Stimulated activated CD4-positive, alpha-beta T cell treated with anti-CD3 and anti-CD28 coated beads, Interleukin-12 subunit alpha, Interleukin-12 subunit beta, amount 100 ng/mL, for 4 hours (primary cell): Measurements from ENCODE around the gene ADORA1.

Source experiments
- DNase-seq: peaks from one replicate; pipeline ENCODE4 v3.0.0-alpha.2; 2020

ADORA1 gene

DNA sequence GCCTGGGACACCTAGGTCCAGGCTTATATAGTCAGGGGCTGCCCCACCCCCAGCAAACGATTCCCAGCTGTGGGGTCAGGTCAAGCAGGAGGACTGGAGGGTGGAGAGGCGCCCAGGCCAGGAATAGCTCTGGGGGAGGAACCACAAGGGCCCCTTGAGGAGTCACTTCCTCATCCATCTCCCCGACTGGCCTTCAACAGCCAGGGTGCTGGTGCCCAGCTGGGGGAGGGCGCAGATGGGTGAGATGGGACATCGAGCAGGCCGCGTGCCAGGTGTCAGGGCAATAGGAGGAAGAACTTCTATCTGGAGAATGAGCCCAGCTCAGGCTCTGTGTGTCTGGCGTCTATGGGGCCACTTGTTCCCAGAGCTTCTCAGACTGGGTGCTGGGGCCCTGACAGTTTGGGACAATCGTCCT lies 48.3 kb downstream of the ADORA1 start:
- no peak for DNase-seq

DNA sequence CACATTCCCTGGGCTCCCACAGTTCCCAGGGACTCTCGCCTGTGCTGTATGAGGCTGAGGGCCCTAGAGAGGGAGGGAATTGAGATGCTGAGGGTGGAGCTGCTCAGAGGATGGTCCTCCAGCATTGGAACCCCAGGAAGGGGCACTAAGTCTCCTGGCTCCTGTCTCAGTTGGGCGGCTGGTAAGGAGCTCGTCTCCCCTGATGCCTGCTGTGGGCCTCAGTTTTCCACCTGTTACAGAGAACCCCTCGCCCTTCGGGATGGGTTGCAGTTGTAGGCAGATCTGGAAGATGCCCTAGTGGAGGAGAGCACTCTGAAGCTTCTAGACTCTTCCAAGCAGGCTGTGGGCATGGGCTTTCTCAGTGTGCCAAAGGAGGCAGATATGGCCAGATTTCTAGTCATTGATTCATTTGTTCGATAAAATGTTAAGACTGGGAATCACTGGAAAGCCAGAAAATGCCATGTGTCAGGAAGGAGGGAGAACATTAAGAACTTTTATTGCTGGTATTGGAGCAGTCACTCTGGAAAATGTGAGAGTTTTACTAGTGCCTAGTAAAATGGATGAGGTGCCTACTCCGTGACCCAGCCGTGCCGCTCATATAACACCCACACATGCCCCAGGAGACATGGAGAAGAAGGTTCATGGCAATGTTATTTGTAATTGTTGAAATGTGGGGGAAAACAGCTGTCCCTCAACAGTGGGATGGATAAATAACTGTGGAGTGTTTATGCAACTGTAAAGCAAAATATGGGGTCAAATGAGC lies 48.9 kb downstream of the ADORA1 start:
- DNase-seq, result no peak

GRCh38 chr1:203177036-203177405 lies 49.5 kb downstream of the ADORA1 start:
- no peak for DNase-seq

- no peak for DNase-seq
Observed at GRCh38 chr1:203177470-203178039, 50.0 kb downstream of the ADORA1 start.

- DNase-seq, result no peak
Observed at GRCh38 chr1:203178083-203178482, 50.6 kb downstream of the ADORA1 start.

DNA sequence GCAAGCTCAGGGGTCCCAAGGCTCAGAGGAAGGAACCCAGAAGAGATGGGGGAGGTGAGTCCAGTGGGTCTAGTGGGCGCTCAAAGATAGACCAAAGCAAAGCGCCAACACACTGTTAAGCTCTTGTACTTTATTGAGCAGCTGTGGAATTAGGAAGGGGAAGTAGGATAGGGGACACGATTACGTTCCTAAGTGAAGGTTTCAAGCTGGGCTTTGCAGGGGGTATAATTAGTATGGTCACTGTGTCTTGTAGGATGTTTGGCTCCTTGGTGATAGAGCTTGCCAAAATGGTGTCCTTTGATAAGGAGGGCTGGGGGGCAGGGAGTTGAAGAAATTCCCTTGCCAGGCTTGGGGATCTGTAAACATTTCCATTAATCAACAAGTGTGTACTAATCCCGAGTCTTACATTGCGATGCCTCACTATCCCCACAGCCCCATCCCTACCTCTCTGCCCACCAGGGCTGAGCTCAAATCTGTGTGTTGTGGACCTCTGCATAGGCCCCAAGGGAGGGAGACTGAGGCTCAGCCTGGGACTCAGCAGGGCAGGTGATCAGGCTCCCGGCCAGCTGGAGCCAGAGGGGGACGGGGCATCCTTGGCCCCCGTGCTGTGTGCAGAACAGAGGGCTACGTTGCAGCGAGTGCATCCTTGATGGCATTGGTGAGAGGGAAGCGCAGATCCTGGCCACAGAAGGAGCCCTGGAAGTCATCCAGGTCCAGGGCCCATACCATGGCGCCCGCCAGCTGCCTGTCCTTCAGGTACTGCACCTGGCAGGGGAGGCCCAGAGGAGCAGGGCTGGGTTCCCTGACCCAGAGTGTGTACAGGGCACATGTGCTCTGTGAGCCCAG lies 51.5 kb downstream of the ADORA1 start:
- DNase-seq, result no peak

GRCh38 chr1:203179667-203180005 lies 52.1 kb downstream of the ADORA1 start:
- DNase-seq, result no peak

DNA sequence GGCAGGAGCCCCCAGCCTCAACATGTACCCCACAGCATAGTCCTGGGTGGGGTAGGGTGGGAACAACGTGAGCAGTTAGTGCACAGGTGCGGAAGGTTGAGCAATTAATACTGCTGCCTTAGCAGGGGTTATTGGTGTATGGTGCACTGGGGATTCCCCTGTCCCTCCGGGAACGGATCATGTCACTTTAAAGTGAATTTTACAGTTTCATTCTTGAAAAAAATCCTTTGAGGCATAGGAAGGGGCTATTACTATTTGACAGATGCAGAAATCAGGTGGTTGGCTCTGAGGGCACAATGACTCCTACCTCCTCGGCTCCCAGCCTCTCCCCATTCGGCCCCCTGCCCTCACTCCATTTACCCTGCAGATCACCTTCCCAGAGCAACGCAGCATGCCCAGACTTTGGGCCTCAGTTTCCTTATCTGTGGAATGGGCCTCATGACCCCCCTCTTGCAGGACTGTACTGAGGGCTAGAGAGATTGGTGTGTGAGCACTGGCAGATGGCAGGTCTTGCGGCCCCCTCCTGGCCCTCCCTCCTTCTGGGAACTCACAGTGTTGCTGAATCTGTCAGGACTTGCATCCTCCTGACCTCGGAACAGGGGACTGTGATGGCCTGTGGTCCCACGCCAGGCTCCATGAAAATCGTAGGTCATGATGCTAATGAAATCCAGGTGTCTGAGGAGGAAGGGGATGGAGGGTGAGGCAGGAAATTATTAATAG lies 53.2 kb downstream of the ADORA1 start:
- no peak for DNase-seq

GRCh38 chr1:203181586-203182386 lies 54.3 kb downstream of the ADORA1 start:
- DNase-seq, result no peak

- no peak for DNase-seq
Observed at GRCh38 chr1:203182387-203182953, 54.9 kb downstream of the ADORA1 start.

DNA sequence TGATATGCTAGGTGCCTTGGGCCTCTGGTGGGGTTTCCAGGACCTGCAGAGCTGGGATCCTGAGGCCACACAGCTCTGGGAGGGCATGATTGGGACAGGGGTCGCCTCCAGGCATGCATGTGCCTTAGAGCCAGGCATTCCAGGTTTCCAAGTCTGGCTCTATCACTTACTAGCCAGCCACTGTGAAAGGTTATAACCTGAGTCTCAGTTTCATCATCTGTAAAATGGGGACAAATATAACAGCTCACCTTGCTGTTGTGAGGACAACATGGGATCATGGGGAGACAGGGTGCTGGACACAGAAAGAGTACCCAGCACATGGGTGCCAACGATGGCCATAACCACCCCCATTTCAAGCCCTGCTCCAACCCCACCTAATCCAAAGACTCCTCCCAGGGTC lies 56.3 kb downstream of the ADORA1 start:
- DNase-seq, result no peak

- DNase-seq, result no peak
Observed at GRCh38 chr1:203184467-203184866, 56.9 kb downstream of the ADORA1 start.

- no peak for DNase-seq
Observed at GRCh38 chr1:203185061-203185461, 57.5 kb downstream of the ADORA1 start.

DNA sequence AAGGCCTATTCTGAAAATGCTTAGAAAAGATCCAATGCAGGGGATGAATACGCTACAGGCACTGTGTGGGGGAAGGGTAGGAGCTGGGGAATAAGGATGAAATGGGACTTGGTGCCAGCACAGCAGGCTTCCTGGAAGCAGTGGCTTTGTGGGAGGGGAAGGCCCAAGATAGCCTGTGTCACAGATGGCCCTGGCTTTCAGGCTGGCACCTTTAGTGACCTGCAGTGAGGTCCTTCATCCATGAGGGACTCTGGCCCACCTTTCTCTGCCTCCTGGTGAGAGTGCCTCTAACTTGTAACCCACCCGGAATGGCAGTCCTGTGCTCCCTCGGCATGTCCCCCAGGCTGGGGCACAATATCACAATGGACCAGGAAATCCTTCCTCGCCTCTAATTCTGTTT lies 58.1 kb downstream of the ADORA1 start:
- DNase-seq, result no peak

DNA sequence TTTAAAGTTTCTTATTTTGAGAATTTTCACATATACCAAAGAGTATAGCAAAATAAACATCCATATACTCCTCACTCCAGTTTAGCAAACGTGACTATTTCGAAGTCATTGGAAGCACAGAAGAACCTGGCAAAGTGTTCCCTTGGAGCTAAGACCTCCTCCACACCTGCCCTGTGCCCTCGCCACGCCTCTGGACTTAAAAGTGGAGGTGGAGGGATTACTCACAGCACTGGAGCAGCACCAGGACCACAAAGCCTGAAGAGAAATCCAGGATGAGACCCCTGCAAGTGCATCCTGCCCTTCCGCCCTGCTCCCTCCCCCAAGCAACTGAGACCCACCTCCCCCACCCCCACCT lies 58.5 kb downstream of the ADORA1 start:
- no peak for DNase-seq

GRCh38 chr1:203186446-203187303 lies 59.1 kb downstream of the ADORA1 start, which contains the start of gene CHI3L1:
Gene CHI3L1 (minus strand): TSS chr1:203186704. CDS start chr1:203186623, 81 bp downstream.
- no peak for DNase-seq

GRCh38 chr1:203187304-203187685 lies 59.8 kb downstream of the ADORA1 start:
- no peak for DNase-seq

DNA sequence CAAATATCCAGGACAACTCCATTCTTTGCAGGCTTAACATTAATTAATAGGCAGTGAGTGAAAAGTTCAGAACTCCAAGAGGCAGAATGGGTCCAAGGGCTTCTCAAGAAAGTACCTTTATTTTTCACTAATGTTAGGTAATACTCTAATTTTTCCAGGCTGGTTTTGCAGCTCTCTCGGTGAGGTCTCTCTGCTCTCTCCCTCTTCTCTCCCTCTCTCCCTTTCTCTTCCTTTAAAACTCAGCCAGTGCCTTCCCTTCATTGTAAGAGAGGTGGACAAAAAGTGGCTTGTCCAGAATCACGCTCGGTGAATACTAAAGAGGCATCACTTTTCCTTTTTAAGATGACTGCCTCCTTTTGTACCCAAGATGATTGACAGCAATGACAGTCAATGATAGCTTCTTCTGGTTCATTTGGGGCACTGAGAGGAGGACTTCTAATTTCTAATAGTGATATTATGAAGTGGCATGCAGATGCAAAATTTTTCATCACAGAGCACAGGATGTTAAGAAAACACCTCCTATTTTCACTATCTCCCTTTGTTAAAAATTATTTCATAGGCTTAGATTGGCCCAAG lies 60.3 kb downstream of the ADORA1 start:
- DNase-seq, result no peak

- no peak for DNase-seq
Observed at GRCh38 chr1:203188686-203189232, 61.2 kb downstream of the ADORA1 start.

DNA sequence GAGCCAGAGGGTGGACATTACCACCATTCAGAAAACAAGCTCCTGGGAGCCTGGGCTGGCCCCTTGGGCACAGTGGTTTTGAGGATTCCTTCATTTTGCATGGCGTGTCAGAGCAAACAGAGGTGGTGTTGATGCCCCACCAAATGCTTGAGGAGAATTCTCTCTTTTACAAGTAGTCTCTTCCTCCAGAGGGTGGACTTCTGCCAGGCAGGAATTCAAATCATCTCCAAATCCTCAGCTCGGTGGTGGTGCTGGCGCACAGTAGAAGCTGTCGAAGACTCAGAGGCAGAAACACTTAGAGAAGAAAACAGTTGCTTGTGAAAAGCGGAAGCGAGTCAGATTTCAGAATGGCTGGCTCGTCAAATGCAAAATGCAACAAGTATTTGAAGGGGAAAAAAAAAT lies 62.4 kb downstream of the ADORA1 start:
- DNase-seq, result no peak

GRCh38 chr1:203190949-203191348 lies 63.4 kb downstream of the ADORA1 start:
- no peak for DNase-seq
